ENCODE data around the gene KNL1. TPM values are rescaled to one million over a fixed set of nuclear protein-coding genes. Genes with fewer than 3 reads are reported as not detected.
A peak's percentile ranks its signal among the peaks of the same experiment; 100 is the strongest.

KNL1 gene
- total and polyA plus RNA-seq, 10 of the 15 experiments (the other 5 are each of a cell fraction or from before 2014, with no cell fraction given) = 10.9 to 55.5 (median 28.4) TPM

DNA sequence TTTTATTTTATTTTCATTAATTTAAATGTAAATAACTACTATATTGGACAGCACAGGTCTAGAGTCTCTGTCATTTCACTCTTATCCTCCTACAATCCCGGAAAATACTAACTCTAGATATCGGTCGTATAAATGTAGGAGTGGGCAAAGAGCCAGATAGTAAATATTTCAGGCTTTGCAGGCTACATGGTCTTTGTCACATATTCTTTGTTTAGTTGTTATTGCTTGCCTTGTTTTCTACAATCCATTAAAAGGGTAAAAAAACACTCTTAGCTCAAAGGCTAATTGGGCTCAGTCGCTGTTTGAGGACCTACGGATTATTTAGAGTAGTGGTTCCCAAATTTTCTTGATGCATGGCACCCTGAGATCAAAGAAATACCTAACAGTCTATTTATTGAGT, 1.7 kb downstream of the KNL1 start:
- Histone ChIP-seq H3K79me2 (ENCODE audit: control insufficient read depth, insufficient read depth, low read length) (peaks cover 58% of the 10 kb centered on the region), H3K27ac (ENCODE audit: control insufficient read depth, insufficient read depth) (no peak overlapping the region), H3K4me2 (ENCODE audit: control insufficient read depth, insufficient read depth) (peak overlapping the region; percentile 58), H3K27me3 (replicated peaks in 1 of 2; ENCODE audit: control insufficient read depth in 2 of 2, insufficient read depth in 2 of 2, low read length in 1 of 2) (no peaks in the 10 kb centered on the region), H3K4me3 (peak overlapping the region; percentile 60; the same call in 1 of the 2 replicates), H2AFZ (ENCODE audit: control insufficient read depth, low read depth, low read length) (peak overlapping the region; percentile 21), H3K36me3 (ENCODE audit: control insufficient read depth in 2 of 2, insufficient read depth in 2 of 2, low read length in 1 of 2) (no peaks in the 10 kb centered on the region), H4K20me1 (ENCODE audit: control insufficient read depth, insufficient read depth) (no peaks in the 10 kb centered on the region), H3K4me1 (ENCODE audit: control insufficient read depth, insufficient read depth, low read length) (peaks cover 6% of the 10 kb centered on the region; the same call in 1 of the 2 replicates), H3K9ac (ENCODE audit: control insufficient read depth, insufficient read depth, low read length) (no peak overlapping the region), H3K9me3 (replicated peaks; ENCODE audit: control insufficient read depth, insufficient read depth, low read length) (no peaks in the 10 kb centered on the region)
- in situ Hi-C loops (cut with MboI) = no loop called here
- ChIA-PET SMC1A (ENCODE audit: uncharacterized antibody, unreplicated experiment) (interaction anchor here (1.0 to 1.6 kb wide), 4 partner anchors 30 to 283 kb away, joined by 3 to 6 read pairs (median 4); partner anchors contain the start of gene CCDC32), CTCF (no interaction called here), POLR2A (interaction anchor here (1.0 to 1.5 kb wide), 4 partner anchors 10 to 53 kb away, joined by 3 to 7 read pairs (median 4); partner anchors contain the start of genes CCDC32 and RPUSD2), RAD21 (ENCODE audit: unreplicated experiment) (interaction anchor here (1.2 kb wide), 2 partner anchors 31 to 42 kb away, joined by 4 to 7 read pairs; partner anchors contain the start of gene CCDC32)
- ATAC-seq (no peak), DNase-seq (ENCODE audit: low read depth, low spot score) (no peak), FAIRE-seq (no peak)
- WGBS (ENCODE audit: insufficient coverage, insufficient replicate concordance, low lambda C conversion rate, missing lambda C conversion rate) = 97% methylated on average over 5 of the region's 5 CpGs
- intact Hi-C loops (cut with micrococcal nuclease; ENCODE audit: unreplicated experiment) = loop anchor here (2.0 to 10.0 kb wide), 4 partner anchors 77 to 279 kb away; partner anchors contain the start of genes BAHD1, RAD51 and RHOV
- no TSS peak for BruUV-seq (replicated peaks)
- TF ChIP-seq POLR2A (IDR thresholded peaks at IDR 0.05; ENCODE audit: low read depth, low read length) (no peak), SP1 (IDR thresholded peaks at IDR 0.05; ENCODE audit: low read depth, low read length) (no peak), DPF2 (IDR thresholded peaks at IDR 0.05) (no peak), NR2F1 (conservative IDR thresholded peaks at IDR 0.05) (no peak), FOXM1 (IDR thresholded peaks at IDR 0.05; ENCODE audit: low read depth, low read length) (no peak), SIX5 (IDR thresholded peaks at IDR 0.05; ENCODE audit: low read depth, low read length, severe bottlenecking) (no peak), MXI1 (IDR thresholded peaks at IDR 0.05; ENCODE audit: low read depth, low read length) (no peak), RUNX3 (IDR thresholded peaks at IDR 0.05; ENCODE audit: low read length) (no peak)
- TF ChIP-seq, protein P1, sequence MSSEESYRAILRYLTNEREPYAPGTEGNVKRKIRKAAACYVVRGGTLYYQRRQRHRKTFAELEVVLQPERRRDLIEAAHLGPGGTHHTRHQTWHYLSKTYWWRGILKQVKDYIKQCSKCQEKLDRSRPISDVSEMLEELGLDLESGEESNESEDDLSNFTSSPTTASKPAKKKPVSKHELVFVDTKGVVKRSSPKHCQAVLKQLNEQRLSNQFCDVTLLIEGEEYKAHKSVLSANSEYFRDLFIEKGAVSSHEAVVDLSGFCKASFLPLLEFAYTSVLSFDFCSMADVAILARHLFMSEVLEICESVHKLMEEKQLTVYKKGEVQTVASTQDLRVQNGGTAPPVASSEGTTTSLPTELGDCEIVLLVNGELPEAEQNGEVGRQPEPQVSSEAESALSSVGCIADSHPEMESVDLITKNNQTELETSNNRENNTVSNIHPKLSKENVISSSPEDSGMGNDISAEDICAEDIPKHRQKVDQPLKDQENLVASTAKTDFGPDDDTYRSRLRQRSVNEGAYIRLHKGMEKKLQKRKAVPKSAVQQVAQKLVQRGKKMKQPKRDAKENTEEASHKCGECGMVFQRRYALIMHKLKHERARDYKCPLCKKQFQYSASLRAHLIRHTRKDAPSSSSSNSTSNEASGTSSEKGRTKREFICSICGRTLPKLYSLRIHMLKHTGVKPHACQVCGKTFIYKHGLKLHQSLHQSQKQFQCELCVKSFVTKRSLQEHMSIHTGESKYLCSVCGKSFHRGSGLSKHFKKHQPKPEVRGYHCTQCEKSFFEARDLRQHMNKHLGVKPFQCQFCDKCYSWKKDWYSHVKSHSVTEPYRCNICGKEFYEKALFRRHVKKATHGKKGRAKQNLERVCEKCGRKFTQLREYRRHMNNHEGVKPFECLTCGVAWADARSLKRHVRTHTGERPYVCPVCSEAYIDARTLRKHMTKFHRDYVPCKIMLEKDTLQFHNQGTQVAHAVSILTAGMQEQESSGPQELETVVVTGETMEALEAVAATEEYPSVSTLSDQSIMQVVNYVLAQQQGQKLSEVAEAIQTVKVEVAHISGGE (CRISPR knock-in tag; IDR thresholded peaks at IDR 0.05) = no peak

Data from GM12878 (cell line).